OCI-LY3 (cell line): ENCODE data around the gene EIF3F.

Experiments used
- CTCF ChIP-seq: fragments of 200-600, 300-600 bp; sonication (generic); IDR thresholded peaks from 2 replicates; pipeline ENCODE4 v1.5.1; 2014; ENCODE audit warnings: antibody characterized with exemption, low read length, low read depth
- EZH2phosphoT487 ChIP-seq: fragments of 200-600 bp; shearing (Covaris generic); IDR thresholded peaks from 2 replicates; pipeline ENCODE4 v1.6.1; 2018; ENCODE audit warnings: antibody characterized with exemption, mixed run types, low read depth

DNA sequence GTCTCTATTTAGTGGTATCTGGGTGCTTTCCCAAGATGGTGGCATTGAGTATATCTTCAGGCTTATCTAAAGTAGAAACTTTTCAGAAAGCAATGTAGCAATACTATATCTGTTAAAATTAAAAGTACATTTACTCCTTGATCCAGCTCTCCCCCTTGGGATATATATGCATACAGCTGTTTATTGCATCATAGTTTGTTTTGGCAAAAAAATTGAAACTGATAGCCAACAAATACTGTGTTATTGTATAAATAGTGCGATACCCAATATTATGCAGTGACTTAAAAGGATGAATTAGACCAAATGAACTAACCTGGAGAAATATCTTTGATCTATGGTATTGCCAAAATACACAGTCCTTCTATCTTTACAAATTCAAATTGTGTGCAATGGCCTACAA is 37.2 kb upstream of the EIF3F start:
- no peak for TF ChIP-seq CTCF
- no peak for TF ChIP-seq EZH2phosphoT487
